Measurements from ENCODE around the gene PCDHGA1. TPM values are rescaled to one million over a fixed set of nuclear protein-coding genes. Genes with fewer than 3 reads are reported as not detected.

PCDHGA1 gene
- total and polyA plus RNA-seq, 2 of the 4 experiments (the other 2 are of a cell fraction) = 0.90 to 0.92 TPM

- H3K9me3 ChIP-seq (ENCODE audit: control insufficient read depth, insufficient read depth, low read length) = no peaks in the 10 kb centered on the region
- in situ Hi-C loops (cut with MboI; ENCODE audit: low sequenced_read_pairs) = no loop called here
- DNase-seq (no peak), ATAC-seq (ENCODE audit: low read depth) (no peak)
- POLR2A ChIA-PET (ENCODE audit: unreplicated experiment) = no interaction called here
- CTCF ChIA-PET = no interaction called here
- BruUV-seq (replicated peaks) = no TSS peak
- WGBS, 2 experiments (ENCODE audit: extremely low coverage in 2 of 2, insufficient read length in 1 of 2) = no CpG with 5 or more reads among the region's 1 CpG
- H3K18ac ChIP-seq (ENCODE audit: low read depth, low read length) = no peak overlapping the region
- H3K36me3 ChIP-seq (ENCODE audit: control insufficient read depth, insufficient read depth, low read length) = no peaks in the 10 kb centered on the region; the same call in none of the 2 replicates
- no peaks in the 10 kb centered on the region for H4K20me1 ChIP-seq (ENCODE audit: insufficient read depth, low read length)
- peaks cover 17% of the 10 kb centered on the region for H3K4me1 ChIP-seq (ENCODE audit: control insufficient read depth, insufficient read depth, low read length)
- H2BK5ac ChIP-seq (ENCODE audit: low read depth, low read length, poor library complexity, severe bottlenecking) = no peak overlapping the region
- no peak overlapping the region for H2BK15ac ChIP-seq (ENCODE audit: low read depth, low read length)
- no peak overlapping the region for H2AK5ac ChIP-seq (ENCODE audit: low read depth, low read length)
- TF ChIP-seq FOS (IDR thresholded peaks at IDR 0.05; ENCODE audit: low read depth, low read length) (no peak), POLR2A (IDR thresholded peaks at IDR 0.05; ENCODE audit: low read depth, low read length) (no peak), RFX5 (IDR thresholded peaks at IDR 0.05; ENCODE audit: low read depth, low read length) (no peak), SMC3 (IDR thresholded peaks at IDR 0.05; ENCODE audit: low read depth, low read length) (no peak), RAD21 (IDR thresholded peaks at IDR 0.05; ENCODE audit: low read length) (no peak), CTCF (conservative IDR thresholded peaks at IDR 0.05; ENCODE audit: low read depth, low read length) (no peak), CHD1 (IDR thresholded peaks at IDR 0.05; ENCODE audit: low read depth, low read length) (no peak), MAZ (IDR thresholded peaks at IDR 0.05; ENCODE audit: borderline replicate concordance, low read depth, low read length) (no peak), MXI1 (IDR thresholded peaks at IDR 0.05; ENCODE audit: borderline replicate concordance, low read depth, low read length) (no peak), BHLHE40 (IDR thresholded peaks at IDR 0.05; ENCODE audit: low read depth, low read length) (no peak), RCOR1 (IDR thresholded peaks at IDR 0.05; ENCODE audit: insufficient replicate concordance, low read length) (no peak), MAFK (IDR thresholded peaks at IDR 0.05; ENCODE audit: low read depth, low read length) (no peak), USF2 (IDR thresholded peaks at IDR 0.05; ENCODE audit: low read depth, low read length) (no peak), CEBPB (IDR thresholded peaks at IDR 0.05; ENCODE audit: low read depth, low read length) (no peak), ELK1 (IDR thresholded peaks at IDR 0.05; ENCODE audit: borderline replicate concordance, low read depth, low read length) (no peak), NFE2L2 (IDR thresholded peaks at IDR 0.05; ENCODE audit: low read depth, low read length) (no peak)
- H4K8ac ChIP-seq (ENCODE audit: low read depth in 2 of 2, low read length in 2 of 2) = no peak overlapping the region
- H2AK9ac ChIP-seq (replicated peaks; ENCODE audit: low read depth, low read length, poor library complexity) = no peak overlapping the region
- no peak overlapping the region for H2AFZ ChIP-seq (replicated peaks; ENCODE audit: low read length, poor library complexity)
- intact Hi-C loops (cut with micrococcal nuclease) = no loop called here
- dilution Hi-C loops (cut with HindIII; ENCODE audit: low sequenced_read_pairs, unreplicated experiment) = no loop called here
- no peak overlapping the region for H3K27ac ChIP-seq (ENCODE audit: insufficient read depth, low read length)
- H3K9me1 ChIP-seq (ENCODE audit: insufficient read depth, low read length) = peaks cover 6% of the 10 kb centered on the region; the same call in 1 of the 2 replicates
- no peak overlapping the region for H4K91ac ChIP-seq (ENCODE audit: insufficient read depth, low read depth, low read length)
- no peak overlapping the region for H2BK20ac ChIP-seq (ENCODE audit: low read depth, low read length)
- no peak overlapping the region for H3K23ac ChIP-seq (ENCODE audit: low read depth, low read length)
- H3K27me3 ChIP-seq (ENCODE audit: control insufficient read depth, insufficient read depth, low read length) = no peaks in the 10 kb centered on the region
- H3K9ac ChIP-seq (ENCODE audit: low read depth, low read length) = no peak overlapping the region
- H3K4me3 ChIP-seq (ENCODE audit: insufficient read depth, low read depth, low read length) = no peak overlapping the region
- no peak overlapping the region for H3K4ac ChIP-seq (ENCODE audit: low read depth, low read length)
- no peak overlapping the region for H3K4me2 ChIP-seq (ENCODE audit: low read depth, low read length)
- no peak overlapping the region for H4K5ac ChIP-seq (ENCODE audit: low read depth, low read length)
- H2BK120ac ChIP-seq (ENCODE audit: low read depth, low read length) = no peak overlapping the region
- no peak overlapping the region for H3K56ac ChIP-seq (ENCODE audit: extremely low read depth, insufficient read depth, low read length)
- H3K79me1 ChIP-seq (ENCODE audit: low read depth in 1 of 2, low read length in 2 of 2) = peaks cover 0 to 7% of the 10 kb centered on the region in 2 experiments; a peak in 2 of 4 replicates
- no peak overlapping the region for H3K14ac ChIP-seq (replicated peaks; ENCODE audit: low read depth, low read length)
Observed at GRCh38 chr5:141532726-141533125, 202.4 kb downstream of the PCDHGA1 start.
